Endothelial cell of umbilical vein (primary cell): ENCODE measurements around the gene COL4A1. TPM values are rescaled to one million over a fixed set of nuclear protein-coding genes. Genes with fewer than 3 reads are reported as not detected.

Experiments
- BruUV-seq: library from RNA; stranded (reverse); fragments of 400-500 nt; replicated peaks from 2 replicates; lab custom pipeline; 2021; lab: Mats Ljungman, UMichigan
- CTCF ChIA-PET: fragments of 300-600, 350-600 bp; sonication (Branson Sonifier 250); formaldehyde crosslinking; loops from one replicate; lab custom pipeline; 2021; ENCODE audit warnings: antibody characterized with exemption, inconsistent platforms; lab: Charles Lee
- POLR2A ChIA-PET: fragments of 300-600, 350-600 bp; sonication (Branson Sonifier 250); formaldehyde crosslinking; loops from one replicate; lab custom pipeline; 2021; ENCODE audit warnings: antibody characterized with exemption, inconsistent platforms; lab: Charles Lee
- DNase-seq: peaks from one replicate; pipeline ENCODE4 v3.0.0-alpha.2; 2011; ENCODE audit warnings: low read depth, low spot score
- FAIRE-seq: peaks from 2 replicates; lab custom pipeline; 2011; peaks lifted over from hg19 to GRCh38; lab: Jason Lieb, UNC
- H2AFZ ChIP-seq: 2 replicates; pipeline ENCODE4 v1.6.0; 2012; ENCODE audit warnings: low read depth, low read length, control low read depth, inconsistent platforms
- H3K27ac ChIP-seq: 2 replicates; pipeline ENCODE4 v1.5.1; 2011; ENCODE audit warnings: low read depth, mild to moderate bottlenecking, control low read depth, low read length, moderate library complexity; ENCODE audit not compliant: insufficient read depth
- H3K27me3 ChIP-seq, 2 experiments: 2 replicates each; pipeline versions ENCODE4 v1.6.0 to v1.6.1; 2011; ENCODE audit warnings: low read length in 2 of 2, mixed read lengths in 1 of 2; ENCODE audit not compliant: control insufficient read depth in 2 of 2, insufficient read depth in 2 of 2
- H3K36me3 ChIP-seq, 2 experiments: 2 replicates in 1 of 2; 3 replicates in 1 of 2; pipeline ENCODE4 v1.5.1; 2011; ENCODE audit warnings: low read length in 2 of 2, mild to moderate bottlenecking in 1 of 2, moderate library complexity in 1 of 2; ENCODE audit not compliant: control insufficient read depth in 2 of 2, insufficient read depth in 2 of 2; ENCODE audit errors: extremely low read depth in 1 of 2
- H3K4me1 ChIP-seq: 3 replicates; pipeline ENCODE4 v1.5.1; 2011; ENCODE audit warnings: mild to moderate bottlenecking, low read length; ENCODE audit not compliant: control insufficient read depth, insufficient read depth; ENCODE audit errors: extremely low read depth
- H3K4me2 ChIP-seq: 2 replicates; pipeline ENCODE4 v1.6.1; 2011; ENCODE audit warnings: low read length, control low read depth, mixed read lengths; ENCODE audit not compliant: insufficient read depth
- H3K4me3 ChIP-seq, 3 experiments: fragments of 200-600 bp in 1 of 3; sonication (generic), shearing (Covaris generic) in 1 of 3; replicated peaks in 1 of 3; 2 replicates each; pipeline ENCODE4 v1.5.1; 2011 to 2016; ENCODE audit warnings: control low read depth in 3 of 3, low read length in 3 of 3, mild to moderate bottlenecking in 2 of 3, inconsistent platforms in 1 of 3, low read depth in 1 of 3, moderate library complexity in 1 of 3; ENCODE audit not compliant: insufficient read depth in 1 of 3
- H3K79me2 ChIP-seq: 2 replicates; pipeline ENCODE4 v1.6.0; 2012; ENCODE audit warnings: low read length, inconsistent platforms; ENCODE audit not compliant: control insufficient read depth, insufficient read depth
- H3K9ac ChIP-seq: replicated peaks from 2 replicates; pipeline ENCODE3; 2011; ENCODE audit warnings: low read length, control low read depth; ENCODE audit not compliant: insufficient read depth; ENCODE audit errors: extremely low read depth
- H3K9me1 ChIP-seq: replicated peaks from 3 replicates; pipeline ENCODE4 v1.6.0; 2011; ENCODE audit warnings: mild to moderate bottlenecking, low read length; ENCODE audit not compliant: control insufficient read depth, insufficient read depth; ENCODE audit errors: extremely low read depth
- H3K9me3 ChIP-seq: replicated peaks from 2 replicates; pipeline ENCODE4 v1.5.1; 2012; ENCODE audit warnings: low read length, inconsistent platforms; ENCODE audit not compliant: control insufficient read depth, insufficient read depth
- H4K20me1 ChIP-seq: replicated peaks from 2 replicates; pipeline ENCODE3; 2011; ENCODE audit warnings: mild to moderate bottlenecking, low read length; ENCODE audit not compliant: control insufficient read depth, insufficient read depth; ENCODE audit errors: extremely low read depth
- EZH2 ChIP-seq: IDR thresholded peaks from 2 replicates; pipeline ENCODE4 v1.6.1; 2012; ENCODE audit warnings: borderline replicate concordance, low read depth, mild to moderate bottlenecking, moderate library complexity, low read length, inconsistent platforms; ENCODE audit not compliant: severe bottlenecking
- FOS ChIP-seq: IDR thresholded peaks from 2 replicates; pipeline ENCODE4 v1.6.1; 2011; ENCODE audit warnings: mild to moderate bottlenecking, low read length, moderate library complexity, borderline replicate concordance; ENCODE audit not compliant: insufficient read depth
- GATA2 ChIP-seq: IDR thresholded peaks from 2 replicates; pipeline ENCODE4 v1.7.0; 2011; ENCODE audit warnings: low read depth, mild to moderate bottlenecking, moderate library complexity, mixed read lengths, low read length; ENCODE audit not compliant: insufficient read length, insufficient read depth
- JUN ChIP-seq: IDR thresholded peaks from 2 replicates; pipeline ENCODE4 v1.6.1; 2011; ENCODE audit warnings: borderline replicate concordance, low read depth; ENCODE audit not compliant: insufficient read length, insufficient read depth
- MYC ChIP-seq: IDR thresholded peaks from one replicate; pipeline ENCODE4 v1.6.1; 2011; ENCODE audit warnings: mild to moderate bottlenecking, low read depth, low read length
- POLR2A ChIP-seq: IDR thresholded peaks from 2 replicates; pipeline ENCODE4 v1.6.1; 2012; ENCODE audit warnings: low read depth, mild to moderate bottlenecking, control low read depth, low read length
- POLR2AphosphoS5 ChIP-seq: IDR thresholded peaks from 2 replicates; pipeline ENCODE4 v1.6.1; 2012; ENCODE audit warnings: low read depth, mild to moderate bottlenecking, control low read depth, low read length, moderate library complexity; ENCODE audit not compliant: insufficient read depth
- dilution Hi-C: fragments of 300-500 bp; cut with MboI; formaldehyde crosslinking; loops from one replicate; pipeline ENCODE4 v1.15.0; 2019; ENCODE audit warnings: low sequenced_read_pairs; ENCODE audit not compliant: extremely low pct_ligation_motif_present
- intact Hi-C: fragments of 100-400 bp; cut with micrococcal nuclease; formaldehyde crosslinking; loops from one replicate; pipeline ENCODE4 v1.10.0; 2022
- polyA plus RNA-seq, 4 experiments: library from polyadenylated mRNA; depleted of rRNA in 3 of 4; stranded (reverse) in 3 of 4; unstranded in 1 of 4; fragments of >200 nt; gene quantifications; 2 replicates each; pipeline versions ENCODE4 v1.2.1 to v1.2.3, GENCODE V29; 2011 to 2012; ENCODE audit warnings: missing spikeins in 1 of 4
- total RNA-seq: library from RNA; stranded (reverse); gene quantifications from 2 replicates; pipeline ENCODE4 v1.2.3, GENCODE V29; 2021
- TF ChIP-seq, protein P1 (sequence below), 2 donors: IDR thresholded peaks; 1 replicate in 1 of 2; 2 replicates in 1 of 2; pipeline ENCODE4 v1.5.1; 2011; ENCODE audit warnings: low read length in 2 of 2, mild to moderate bottlenecking in 2 of 2, moderate library complexity in 2 of 2, control low read depth in 1 of 2, inconsistent platforms in 1 of 2, low read depth in 1 of 2; ENCODE audit not compliant: insufficient read depth in 1 of 2; ENCODE audit errors: extremely low read depth in 1 of 2
- TF ChIP-seq, protein P2 (sequence below): IDR thresholded peaks from 2 replicates; pipeline ENCODE4 v1.6.1; 2011; ENCODE audit not compliant: insufficient read depth, insufficient read length

COL4A1 gene
- total and polyA plus RNA-seq, 2 donors (not counting 3 experiments of a cell fraction or from before 2014, with no cell fraction given): 384 to 1,119 TPM

DNA sequence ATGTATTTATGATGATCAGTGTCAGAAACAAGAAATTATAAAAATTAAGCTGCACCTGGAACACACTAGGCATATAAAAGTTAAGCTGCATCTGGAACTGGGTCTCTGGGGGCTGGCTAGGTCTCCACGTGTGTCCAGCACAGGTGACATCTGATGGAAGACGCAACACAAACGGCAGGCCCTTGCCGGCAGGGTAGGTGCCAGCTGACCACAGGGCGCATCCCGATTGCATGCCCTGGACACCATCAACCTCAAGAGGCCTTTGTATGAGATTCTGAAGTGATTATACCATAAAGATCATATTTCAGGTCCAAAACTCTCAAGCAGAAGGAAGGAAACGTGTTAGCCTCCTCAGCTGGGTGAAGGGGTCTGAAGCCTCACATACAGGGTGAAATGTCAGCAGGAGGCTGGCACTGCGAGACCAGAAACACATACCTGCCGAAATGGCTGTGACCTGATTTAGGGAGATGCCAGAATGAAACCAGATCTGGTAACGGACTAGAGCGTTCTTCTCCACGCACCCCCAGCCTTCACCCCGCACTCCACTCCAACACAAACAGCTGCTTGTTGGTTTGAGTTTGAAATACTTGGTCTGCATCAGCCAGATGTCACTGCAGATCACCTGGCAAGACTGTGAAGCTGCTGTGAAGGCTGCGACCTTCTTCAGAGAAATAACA, 37.3 kb downstream of the COL4A1 start:
- no peaks in the 10 kb centered on the region for H3K9me3 ChIP-seq
- H3K27ac ChIP-seq: no peak overlapping the region
- H2AFZ ChIP-seq: no peak overlapping the region
- H3K4me3 ChIP-seq: no peak overlapping the region
- FAIRE-seq: no peak
- H3K9me1 ChIP-seq: no peaks in the 10 kb centered on the region
- no TSS peak for BruUV-seq
- CTCF ChIA-PET: no interaction called here
- no peak for DNase-seq
- dilution Hi-C loops (no loop called here), intact Hi-C loops (no loop called here)
- H3K4me1 ChIP-seq: peaks cover 29% of the 10 kb centered on the region
- no peaks in the 10 kb centered on the region for H3K27me3 ChIP-seq
- H4K20me1 ChIP-seq: peaks cover 15% of the 10 kb centered on the region
- H3K4me2 ChIP-seq: no peak overlapping the region
- H3K9ac ChIP-seq: no peak overlapping the region
- no peak for TF ChIP-seq GATA2
- TF ChIP-seq EZH2: no peak
- no peak for TF ChIP-seq JUN
- no peak for TF ChIP-seq POLR2AphosphoS5
- TF ChIP-seq FOS: no peak
- TF ChIP-seq MYC: no peak
- TF ChIP-seq, protein P1, sequence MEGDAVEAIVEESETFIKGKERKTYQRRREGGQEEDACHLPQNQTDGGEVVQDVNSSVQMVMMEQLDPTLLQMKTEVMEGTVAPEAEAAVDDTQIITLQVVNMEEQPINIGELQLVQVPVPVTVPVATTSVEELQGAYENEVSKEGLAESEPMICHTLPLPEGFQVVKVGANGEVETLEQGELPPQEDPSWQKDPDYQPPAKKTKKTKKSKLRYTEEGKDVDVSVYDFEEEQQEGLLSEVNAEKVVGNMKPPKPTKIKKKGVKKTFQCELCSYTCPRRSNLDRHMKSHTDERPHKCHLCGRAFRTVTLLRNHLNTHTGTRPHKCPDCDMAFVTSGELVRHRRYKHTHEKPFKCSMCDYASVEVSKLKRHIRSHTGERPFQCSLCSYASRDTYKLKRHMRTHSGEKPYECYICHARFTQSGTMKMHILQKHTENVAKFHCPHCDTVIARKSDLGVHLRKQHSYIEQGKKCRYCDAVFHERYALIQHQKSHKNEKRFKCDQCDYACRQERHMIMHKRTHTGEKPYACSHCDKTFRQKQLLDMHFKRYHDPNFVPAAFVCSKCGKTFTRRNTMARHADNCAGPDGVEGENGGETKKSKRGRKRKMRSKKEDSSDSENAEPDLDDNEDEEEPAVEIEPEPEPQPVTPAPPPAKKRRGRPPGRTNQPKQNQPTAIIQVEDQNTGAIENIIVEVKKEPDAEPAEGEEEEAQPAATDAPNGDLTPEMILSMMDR (IDR thresholded peaks at IDR 0.05; ENCODE audit: extremely low read depth in 1 of 2, insufficient read depth in 1 of 2, low read depth in 1 of 2, low read length in 2 of 2): no peak
- TF ChIP-seq, protein P2, sequence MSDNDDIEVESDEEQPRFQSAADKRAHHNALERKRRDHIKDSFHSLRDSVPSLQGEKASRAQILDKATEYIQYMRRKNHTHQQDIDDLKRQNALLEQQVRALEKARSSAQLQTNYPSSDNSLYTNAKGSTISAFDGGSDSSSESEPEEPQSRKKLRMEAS: no peak
- no peak for TF ChIP-seq POLR2A
- POLR2A ChIA-PET: no interaction called here
- peaks cover 6 to 8% of the 10 kb centered on the region in 2 experiments for H3K36me3 ChIP-seq
- peaks cover 48% of the 10 kb centered on the region for H3K79me2 ChIP-seq
